ENCODE results near the gene FBXL19.

DNA sequence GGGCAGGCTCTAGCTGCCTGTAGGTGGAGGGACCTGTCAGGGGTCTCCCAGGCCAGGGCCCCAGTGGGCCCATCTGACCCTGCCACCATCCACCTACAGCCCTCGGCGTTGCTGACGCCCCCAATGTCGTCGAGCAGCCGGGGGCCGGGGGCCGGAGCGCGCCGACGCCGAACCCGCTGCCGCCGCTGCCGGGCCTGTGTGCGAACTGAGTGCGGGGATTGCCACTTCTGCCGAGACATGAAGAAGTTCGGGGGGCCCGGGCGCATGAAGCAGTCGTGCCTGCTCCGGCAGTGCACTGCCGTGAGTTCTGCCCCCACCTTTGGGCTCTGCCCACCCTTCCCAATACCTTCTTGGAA lies 2.2 kb downstream of the FBXL19 start:
- TF ChIP-seq, protein P1, sequence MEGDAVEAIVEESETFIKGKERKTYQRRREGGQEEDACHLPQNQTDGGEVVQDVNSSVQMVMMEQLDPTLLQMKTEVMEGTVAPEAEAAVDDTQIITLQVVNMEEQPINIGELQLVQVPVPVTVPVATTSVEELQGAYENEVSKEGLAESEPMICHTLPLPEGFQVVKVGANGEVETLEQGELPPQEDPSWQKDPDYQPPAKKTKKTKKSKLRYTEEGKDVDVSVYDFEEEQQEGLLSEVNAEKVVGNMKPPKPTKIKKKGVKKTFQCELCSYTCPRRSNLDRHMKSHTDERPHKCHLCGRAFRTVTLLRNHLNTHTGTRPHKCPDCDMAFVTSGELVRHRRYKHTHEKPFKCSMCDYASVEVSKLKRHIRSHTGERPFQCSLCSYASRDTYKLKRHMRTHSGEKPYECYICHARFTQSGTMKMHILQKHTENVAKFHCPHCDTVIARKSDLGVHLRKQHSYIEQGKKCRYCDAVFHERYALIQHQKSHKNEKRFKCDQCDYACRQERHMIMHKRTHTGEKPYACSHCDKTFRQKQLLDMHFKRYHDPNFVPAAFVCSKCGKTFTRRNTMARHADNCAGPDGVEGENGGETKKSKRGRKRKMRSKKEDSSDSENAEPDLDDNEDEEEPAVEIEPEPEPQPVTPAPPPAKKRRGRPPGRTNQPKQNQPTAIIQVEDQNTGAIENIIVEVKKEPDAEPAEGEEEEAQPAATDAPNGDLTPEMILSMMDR (IDR thresholded peaks at IDR 0.05), result no peak
- TF ChIP-seq, protein P2, sequence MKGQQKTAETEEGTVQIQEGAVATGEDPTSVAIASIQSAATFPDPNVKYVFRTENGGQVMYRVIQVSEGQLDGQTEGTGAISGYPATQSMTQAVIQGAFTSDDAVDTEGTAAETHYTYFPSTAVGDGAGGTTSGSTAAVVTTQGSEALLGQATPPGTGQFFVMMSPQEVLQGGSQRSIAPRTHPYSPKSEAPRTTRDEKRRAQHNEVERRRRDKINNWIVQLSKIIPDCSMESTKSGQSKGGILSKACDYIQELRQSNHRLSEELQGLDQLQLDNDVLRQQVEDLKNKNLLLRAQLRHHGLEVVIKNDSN (IDR thresholded peaks at IDR 0.05; ENCODE audit: borderline replicate concordance, low read depth), result no peak
- TF ChIP-seq YY1 (IDR thresholded peaks at IDR 0.05; ENCODE audit: low read depth) (no peak), TCF12 (IDR thresholded peaks at IDR 0.05) (no peak), FOXJ3 (CRISPR knock-in tag; IDR thresholded peaks at IDR 0.05) (no peak), RAD21 (IDR thresholded peaks at IDR 0.05; ENCODE audit: low read length) (no peak), TAF1 (IDR thresholded peaks at IDR 0.05; ENCODE audit: borderline replicate concordance, low read depth, low read length) (no peak), EZH2phosphoT487 (IDR thresholded peaks at IDR 0.05; ENCODE audit: borderline replicate concordance, low read depth) (no peak), POLR2AphosphoS5 (IDR thresholded peaks at IDR 0.05; ENCODE audit: low read depth, low read length) (no peak)
- TF ChIP-seq, protein P3, sequence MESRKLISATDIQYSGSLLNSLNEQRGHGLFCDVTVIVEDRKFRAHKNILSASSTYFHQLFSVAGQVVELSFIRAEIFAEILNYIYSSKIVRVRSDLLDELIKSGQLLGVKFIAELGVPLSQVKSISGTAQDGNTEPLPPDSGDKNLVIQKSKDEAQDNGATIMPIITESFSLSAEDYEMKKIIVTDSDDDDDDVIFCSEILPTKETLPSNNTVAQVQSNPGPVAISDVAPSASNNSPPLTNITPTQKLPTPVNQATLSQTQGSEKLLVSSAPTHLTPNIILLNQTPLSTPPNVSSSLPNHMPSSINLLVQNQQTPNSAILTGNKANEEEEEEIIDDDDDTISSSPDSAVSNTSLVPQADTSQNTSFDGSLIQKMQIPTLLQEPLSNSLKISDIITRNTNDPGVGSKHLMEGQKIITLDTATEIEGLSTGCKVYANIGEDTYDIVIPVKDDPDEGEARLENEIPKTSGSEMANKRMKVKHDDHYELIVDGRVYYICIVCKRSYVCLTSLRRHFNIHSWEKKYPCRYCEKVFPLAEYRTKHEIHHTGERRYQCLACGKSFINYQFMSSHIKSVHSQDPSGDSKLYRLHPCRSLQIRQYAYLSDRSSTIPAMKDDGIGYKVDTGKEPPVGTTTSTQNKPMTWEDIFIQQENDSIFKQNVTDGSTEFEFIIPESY (IDR thresholded peaks at IDR 0.05; ENCODE audit: borderline replicate concordance, low read depth), result no peak
- TF ChIP-seq, protein P4, sequence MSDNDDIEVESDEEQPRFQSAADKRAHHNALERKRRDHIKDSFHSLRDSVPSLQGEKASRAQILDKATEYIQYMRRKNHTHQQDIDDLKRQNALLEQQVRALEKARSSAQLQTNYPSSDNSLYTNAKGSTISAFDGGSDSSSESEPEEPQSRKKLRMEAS (IDR thresholded peaks at IDR 0.05; ENCODE audit: low read depth), result no peak
